HCT116 (cell line): ENCODE data around the gene CAPN15. TPM values are rescaled to one million over a fixed set of nuclear protein-coding genes. Genes with fewer than 3 reads are reported as not detected.

Experiments
- ATAC-seq: fragments of 200-7000 bp; cut with Tn5 transposase; 2 replicates; pipeline ENCODE4 v1.9.1; 2020; ENCODE audit warnings: mild to moderate bottlenecking, moderate library complexity
- BruUV-seq: library from RNA; stranded (reverse); fragments of 400-500 nt; replicated peaks from 2 replicates; lab custom pipeline; 2021; lab: Mats Ljungman, UMichigan
- CTCF ChIA-PET: fragments of 300-600 bp; sonication (Branson Sonifier 250); formaldehyde crosslinking; loops from one replicate; lab custom pipeline; 2021; ENCODE audit warnings: antibody characterized with exemption; lab: Charles Lee
- POLR2A ChIA-PET: fragments of 300-600, 350-600 bp; sonication (Branson Sonifier 250); formaldehyde crosslinking; loops from one replicate; lab custom pipeline; 2021; ENCODE audit warnings: antibody characterized with exemption; lab: Charles Lee
- RAD21 ChIA-PET, 2 experiments: fragments of 300-600 bp; sonication (Branson Sonifier 250); formaldehyde crosslinking; loops; one replicate each; lab custom pipeline; 2023; ENCODE audit warnings: low total read pairs in 2 of 2; ENCODE audit not compliant: uncharacterized antibody in 2 of 2, unreplicated experiment in 2 of 2, low non-redundant PET in 1 of 2; lab: Charles Lee
- DNase-seq: peaks from one replicate; pipeline ENCODE4 v3.0.0-alpha.2; 2010; ENCODE audit warnings: low read depth, low spot score
- H2AFZ ChIP-seq: fragments of 200-600 bp; shearing (Covaris generic), sonication (generic); 2 replicates; pipeline ENCODE4 v1.6.1; 2017; ENCODE audit warnings: low read depth, mixed run types, mixed read lengths, antibody characterized with exemption, low read length; ENCODE audit not compliant: poor library complexity, severe bottlenecking
- H3K27ac ChIP-seq: 2 replicates; pipeline ENCODE4 v1.5.1; 2012; ENCODE audit warnings: low read depth, low read length
- H3K27me3 ChIP-seq: fragments of 200-600 bp; sonication (generic); 2 replicates; pipeline ENCODE4 v1.6.1; 2016; ENCODE audit warnings: mixed run types, low read length, mixed read lengths; ENCODE audit not compliant: insufficient read depth
- H3K36me3 ChIP-seq, 2 experiments: fragments of 200-500 bp in 1 of 2; fragments of 200-600 bp in 1 of 2; sonication (Bioruptor generic) in 1 of 2; sonication (generic) in 1 of 2; 2 replicates each; pipeline versions ENCODE4 v1.5.1 to v1.6.1; 2014 to 2016; ENCODE audit warnings: low read length in 2 of 2, inconsistent platforms in 1 of 2, mixed read lengths in 1 of 2, mixed run types in 1 of 2; ENCODE audit not compliant: insufficient read depth in 2 of 2, control insufficient read depth in 1 of 2
- H3K4me1 ChIP-seq, 2 experiments: fragments of 200-600 bp in 1 of 2; sonication (generic) in 1 of 2; 2 replicates each; pipeline versions ENCODE4 v1.5.1 to v1.6.1; 2012 to 2017; ENCODE audit warnings: low read length in 2 of 2, inconsistent platforms in 1 of 2, mild to moderate bottlenecking in 1 of 2, mixed read lengths in 1 of 2, mixed run types in 1 of 2, moderate library complexity in 1 of 2; ENCODE audit not compliant: insufficient read depth in 2 of 2, control insufficient read depth in 1 of 2
- H3K4me2 ChIP-seq: fragments of 200-600 bp; sonication (generic); 2 replicates; pipeline ENCODE4 v1.6.1; 2017; ENCODE audit warnings: mixed run types, low read length, mixed read lengths
- H3K4me3 ChIP-seq, 2 experiments: fragments of 200-600 bp in 1 of 2; sonication (generic) in 1 of 2; replicated peaks in 1 of 2; 2 replicates each; pipeline ENCODE4 v1.5.1; 2011 to 2016; ENCODE audit warnings: low read length in 2 of 2, control low read depth in 1 of 2, low read depth in 1 of 2, mild to moderate bottlenecking in 1 of 2, mixed read lengths in 1 of 2, mixed run types in 1 of 2
- H3K79me2 ChIP-seq: fragments of 200-600 bp; sonication (generic); 2 replicates; pipeline ENCODE4 v1.6.1; 2017; ENCODE audit warnings: mild to moderate bottlenecking, mixed run types, low read length, moderate library complexity, mixed read lengths; ENCODE audit not compliant: insufficient read depth
- H3K9ac ChIP-seq: fragments of 200-600 bp; sonication (generic); 2 replicates; pipeline ENCODE4 v1.6.1; 2016; ENCODE audit warnings: low read length, mixed read lengths
- H3K9me2 ChIP-seq: fragments of 200-600 bp; sonication (generic), shearing (Covaris generic); 2 replicates; pipeline ENCODE4 v1.6.1; 2017; ENCODE audit warnings: mixed run types, mild to moderate bottlenecking, moderate library complexity; ENCODE audit not compliant: insufficient read depth
- H3K9me3 ChIP-seq, 2 experiments: fragments of 200-500 bp in 1 of 2; fragments of 200-600 bp in 1 of 2; sonication (Bioruptor generic) in 1 of 2; sonication (generic) in 1 of 2; 2 replicates each; pipeline ENCODE4 v1.6.1; 2014 to 2017; ENCODE audit warnings: low read length in 2 of 2, mixed read lengths in 2 of 2, inconsistent platforms in 1 of 2, low read depth in 1 of 2, mild to moderate bottlenecking in 1 of 2, mixed run types in 1 of 2, moderate library complexity in 1 of 2; ENCODE audit not compliant: control insufficient read depth in 1 of 2, insufficient read depth in 1 of 2
- H4K20me1 ChIP-seq: fragments of 200-600 bp; sonication (generic), shearing (Covaris generic); 2 replicates; pipeline ENCODE4 v1.6.1; 2017; ENCODE audit warnings: mixed run types, mild to moderate bottlenecking, moderate library complexity; ENCODE audit not compliant: insufficient read depth
- SP1 ChIP-seq: IDR thresholded peaks from 2 replicates; pipeline ENCODE4 v1.6.1; 2012; ENCODE audit warnings: low read depth
- intact Hi-C: fragments of 100-400 bp; cut with micrococcal nuclease; formaldehyde crosslinking; loops from 2 replicates; pipeline ENCODE4 v1.10.0; 2022
- microRNA-seq: library from miRNA; unstranded; fragments of <30 nt; microRNA quantifications from one replicate; pipeline ENCODE4, GENCODE V29; 2016; ENCODE audit warnings: borderline number of aligned reads
- total RNA-seq: library from RNA; stranded (reverse); gene quantifications from one replicate; pipeline ENCODE4 v1.2.1, GENCODE V29; 2021; ENCODE audit not compliant: unreplicated experiment

The CAPN15 gene
- total RNA-seq, 1 experiment from 2014 or later: 39.0 TPM

- H3K4me3 ChIP-seq: no peak overlapping the region
- BruUV-seq: no TSS peak
- ATAC-seq (no peak), DNase-seq (no peak)
- H3K4me2 ChIP-seq: no peak overlapping the region
- H3K4me1 ChIP-seq: no peaks in the 10 kb centered on the region
- ChIA-PET RAD21 (no interaction called here), CTCF (no interaction called here), POLR2A (no interaction called here)
- H4K20me1 ChIP-seq: no peaks in the 10 kb centered on the region
- H3K27me3 ChIP-seq: no peaks in the 10 kb centered on the region
- intact Hi-C loops: no loop called here
- H3K9me3 ChIP-seq: no peaks in the 10 kb centered on the region
- H3K9ac ChIP-seq: no peak overlapping the region
- no peak for TF ChIP-seq SP1
- H3K27ac ChIP-seq: no peak overlapping the region
- peaks cover 4% of the 10 kb centered on the region; the same call in 1 of the 2 replicates for H3K79me2 ChIP-seq
- peaks cover 0 to 3% of the 10 kb centered on the region in 2 experiments; a peak in 1 of 4 replicates for H3K36me3 ChIP-seq
- H2AFZ ChIP-seq: no peak overlapping the region
- no peaks in the 10 kb centered on the region for H3K9me2 ChIP-seq
Measured at GRCh38 chr16:603933-604332, 76.4 kb downstream of the CAPN15 start.

Small RNA genes within 50 kb of the gene (microRNA-seq; reads per million reads assigned to microRNA genes)
- gene MIR3176 (39.9 reads per million, percentile 51 among the genes with 10 or more reads in this experiment), gene MIR5587 (not detected)

Other genes starting within 250 kb of the CAPN15 start
- gene ARHGDIG, start 247.1 kb upstream of the CAPN15 start, total RNA-seq: not detected
- gene PDIA2, start 244.5 kb upstream of the CAPN15 start, total RNA-seq: 0.93 TPM
- gene AXIN1, start 175.0 kb upstream of the CAPN15 start, total RNA-seq: 20.2 TPM
- gene MRPL28, start 157.2 kb upstream of the CAPN15 start, total RNA-seq: 61.4 TPM
- gene PGAP6, start 145.7 kb upstream of the CAPN15 start, total RNA-seq: 35.4 TPM
- gene NME4, start 130.5 kb upstream of the CAPN15 start, total RNA-seq: 68.2 TPM
- 17.1 TPM for gene DECR2, start 125.8 kb upstream of the CAPN15 start, total RNA-seq
- gene RAB11FIP3, start 102.1 kb upstream of the CAPN15 start, total RNA-seq: 12.8 TPM
- gene PRR35, start 32.7 kb downstream of the CAPN15 start, total RNA-seq: not detected
- gene NHLRC4, start 39.3 kb downstream of the CAPN15 start, total RNA-seq: 0.22 TPM
- gene PIGQ, start 42.3 kb downstream of the CAPN15 start, total RNA-seq: 21.0 TPM
- gene RAB40C, start 62.4 kb downstream of the CAPN15 start, total RNA-seq: 14.1 TPM
- 0.47 TPM for gene WFIKKN1, start 103.3 kb downstream of the CAPN15 start, total RNA-seq
- 85.7 TPM for gene METTL26, start 108.6 kb downstream of the CAPN15 start, total RNA-seq
- gene MCRIP2, start 114.1 kb downstream of the CAPN15 start, total RNA-seq: 34.9 TPM
- 73.7 TPM for gene WDR90, start 121.7 kb downstream of the CAPN15 start, total RNA-seq
- 98.5 TPM for gene RHOT2, start 140.4 kb downstream of the CAPN15 start, total RNA-seq
- gene RHBDL1, start 148.0 kb downstream of the CAPN15 start, total RNA-seq: 12.7 TPM
- gene STUB1, start 152.7 kb downstream of the CAPN15 start, total RNA-seq: 111 TPM
- 121 TPM for gene JMJD8, start 156.6 kb downstream of the CAPN15 start, total RNA-seq
- gene WDR24, start 162.7 kb downstream of the CAPN15 start, total RNA-seq: 15.5 TPM
- gene FBXL16, start 178.1 kb downstream of the CAPN15 start, total RNA-seq: 49.7 TPM
- 193 TPM for gene METRN, start 187.4 kb downstream of the CAPN15 start, total RNA-seq
- gene ANTKMT, start 193.4 kb downstream of the CAPN15 start, total RNA-seq: 65.4 TPM
- gene CCDC78, start 198.7 kb downstream of the CAPN15 start, total RNA-seq: 22.9 TPM
- 74.8 TPM for gene HAGHL, start 199.4 kb downstream of the CAPN15 start, total RNA-seq
- 32.8 TPM for gene CIAO3, start 213.3 kb downstream of the CAPN15 start, total RNA-seq
- 40.9 TPM for gene MSLN, start 233.0 kb downstream of the CAPN15 start, total RNA-seq